Measurements from ENCODE around the gene KMT2C.
A peak's percentile ranks its signal among the peaks of the same experiment; 100 is the strongest.
"Not testable (repeated sequence)": the region's sequence is repeated elsewhere in the genome, so short reads cannot be mapped to it uniquely, and the experiment has no call there.

The KMT2C gene
- total RNA-seq: 275 to 546 reads per million in 2 donors

GRCh38 chr7:152435384-152436110, at the start of gene KMT2C:
Gene KMT2C (minus strand): TSS chr7:152436003. CDS start chr7:152435786, 217 bp downstream.
- peak; percentile 15 to 74 (median 40) for DNase-seq

DNA sequence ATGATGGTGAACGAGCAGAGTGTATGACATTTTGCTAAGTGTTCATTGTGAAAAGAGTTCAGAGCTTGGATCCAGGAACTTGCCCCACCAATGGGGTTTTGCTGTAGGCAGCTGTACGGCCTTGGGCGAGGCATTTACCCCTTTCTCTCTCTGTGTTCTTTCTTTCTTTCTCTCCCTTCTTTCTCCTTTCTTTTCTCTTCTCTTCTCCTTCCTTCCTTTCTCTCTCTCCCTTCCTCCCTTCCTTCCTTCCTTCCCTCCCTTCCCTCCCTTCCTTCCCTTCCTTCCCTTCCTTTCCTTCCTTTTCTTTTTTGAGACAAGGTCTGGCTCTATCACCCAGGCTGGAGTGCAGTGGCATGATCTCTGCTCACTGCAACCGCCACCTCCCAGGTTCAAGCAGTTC, 45.3 kb upstream of the KMT2C start:
- no peak for DNase-seq

DNA sequence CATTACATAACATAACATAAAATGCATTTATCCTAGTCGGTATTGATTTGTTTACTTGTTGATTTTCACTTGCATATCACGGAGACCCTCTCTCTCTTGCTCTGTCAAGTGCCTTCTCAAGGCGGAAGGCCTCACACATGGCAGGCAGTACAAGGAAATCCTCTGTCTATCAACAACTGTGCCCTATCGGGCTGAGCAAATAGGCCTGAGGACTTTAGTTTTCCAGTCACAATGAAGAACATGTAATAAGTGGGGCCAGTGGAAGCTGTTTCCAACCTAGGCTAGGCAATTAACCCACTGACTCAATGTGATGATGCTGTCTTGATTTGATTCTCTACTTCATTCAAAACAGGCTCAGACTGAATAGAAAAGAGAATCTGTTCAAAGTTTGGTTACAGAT, 44.9 kb upstream of the KMT2C start:
- DNase-seq: no peak

DNA sequence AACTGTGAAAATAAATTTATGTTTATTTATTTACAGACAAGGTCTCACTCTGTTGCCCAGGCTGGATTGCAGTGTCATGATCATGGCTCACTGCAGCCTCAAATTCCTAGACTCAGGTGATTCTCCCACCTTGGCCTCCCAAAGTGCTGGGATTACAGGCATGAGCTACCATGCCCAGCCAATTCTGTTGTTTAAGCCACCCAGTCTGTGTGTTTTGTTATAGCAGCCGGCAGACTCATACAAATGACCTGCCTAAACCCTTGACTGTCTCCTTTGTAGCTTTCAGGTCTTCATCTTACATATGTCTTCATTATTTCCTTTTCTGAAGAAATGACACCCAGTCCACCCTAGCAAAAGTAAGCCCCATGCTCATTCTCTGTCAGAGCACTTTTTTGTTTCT, 43.8 kb upstream of the KMT2C start:
- no peak for DNase-seq

DNA sequence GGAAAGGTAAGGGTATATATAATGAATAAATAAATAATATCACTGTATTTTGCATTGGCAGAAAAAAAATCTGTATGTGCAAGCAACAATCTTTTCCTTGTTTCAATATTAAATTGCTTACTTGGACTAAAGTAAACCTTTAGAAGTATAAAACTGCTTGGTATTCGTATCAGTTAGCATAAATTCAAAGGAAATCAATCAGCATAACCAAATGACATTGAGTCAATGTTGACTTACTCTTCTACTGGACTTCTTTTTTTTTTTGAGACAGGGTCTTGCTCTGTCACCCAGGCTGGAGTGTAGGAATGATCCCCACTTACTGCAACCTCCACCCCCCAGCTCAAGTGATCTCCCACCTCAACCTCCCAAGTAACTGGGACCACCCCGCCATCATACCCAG, 42.3 kb upstream of the KMT2C start:
- DNase-seq: no peak

GRCh38 chr7:152477079-152477478, 41.3 kb upstream of the KMT2C start:
- DNase-seq: no peak

DNA sequence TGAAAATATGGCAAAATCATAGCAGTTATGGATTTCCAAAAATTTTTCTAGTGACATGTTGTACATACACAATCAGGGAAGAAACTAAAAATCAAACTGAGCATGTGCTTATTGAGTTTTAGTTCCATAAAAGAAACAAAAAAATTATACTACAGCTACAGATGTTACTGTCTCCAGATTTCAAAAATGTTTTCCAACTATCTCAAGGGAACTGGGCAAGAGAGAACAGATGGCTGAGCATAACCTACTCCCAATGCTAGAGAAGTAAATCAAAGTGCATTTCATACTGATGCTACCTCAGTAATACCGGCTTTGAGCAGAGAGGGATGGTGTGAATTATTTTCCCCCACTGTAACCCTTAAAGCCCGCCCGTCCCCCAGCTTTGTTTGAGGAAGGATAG, 40.7 kb upstream of the KMT2C start:
- no peak for DNase-seq

DNA sequence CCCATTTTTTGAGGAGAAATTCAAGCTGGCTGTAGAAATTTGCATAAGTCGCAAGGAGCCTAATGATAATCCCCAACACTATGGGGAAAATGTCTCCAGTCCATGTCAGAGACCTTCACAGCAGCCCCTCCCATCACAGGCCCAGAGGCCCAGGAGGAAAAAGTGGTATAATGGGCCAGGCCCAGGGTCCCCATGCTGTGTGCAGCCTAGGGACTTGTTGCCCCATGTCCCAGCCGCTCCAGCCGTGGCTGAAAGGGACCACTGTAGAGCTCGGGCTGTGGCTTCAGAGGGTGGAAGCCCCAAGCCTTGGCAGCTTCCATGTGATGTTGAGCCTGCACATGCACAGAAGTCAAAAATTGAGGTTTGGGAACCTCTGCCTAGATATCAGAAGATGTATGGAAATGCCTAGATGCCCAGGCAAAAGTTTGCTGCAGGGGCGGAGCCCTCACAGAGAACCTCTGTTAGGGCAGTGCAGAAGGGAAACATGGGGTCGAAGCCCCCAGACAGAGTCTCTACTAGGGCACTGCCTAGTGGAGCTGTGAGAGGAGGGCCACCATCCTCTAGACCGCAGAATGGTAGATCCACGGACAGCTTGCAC, 35.3 kb upstream of the KMT2C start:
- DNase-seq: not testable (repeated sequence)

DNA sequence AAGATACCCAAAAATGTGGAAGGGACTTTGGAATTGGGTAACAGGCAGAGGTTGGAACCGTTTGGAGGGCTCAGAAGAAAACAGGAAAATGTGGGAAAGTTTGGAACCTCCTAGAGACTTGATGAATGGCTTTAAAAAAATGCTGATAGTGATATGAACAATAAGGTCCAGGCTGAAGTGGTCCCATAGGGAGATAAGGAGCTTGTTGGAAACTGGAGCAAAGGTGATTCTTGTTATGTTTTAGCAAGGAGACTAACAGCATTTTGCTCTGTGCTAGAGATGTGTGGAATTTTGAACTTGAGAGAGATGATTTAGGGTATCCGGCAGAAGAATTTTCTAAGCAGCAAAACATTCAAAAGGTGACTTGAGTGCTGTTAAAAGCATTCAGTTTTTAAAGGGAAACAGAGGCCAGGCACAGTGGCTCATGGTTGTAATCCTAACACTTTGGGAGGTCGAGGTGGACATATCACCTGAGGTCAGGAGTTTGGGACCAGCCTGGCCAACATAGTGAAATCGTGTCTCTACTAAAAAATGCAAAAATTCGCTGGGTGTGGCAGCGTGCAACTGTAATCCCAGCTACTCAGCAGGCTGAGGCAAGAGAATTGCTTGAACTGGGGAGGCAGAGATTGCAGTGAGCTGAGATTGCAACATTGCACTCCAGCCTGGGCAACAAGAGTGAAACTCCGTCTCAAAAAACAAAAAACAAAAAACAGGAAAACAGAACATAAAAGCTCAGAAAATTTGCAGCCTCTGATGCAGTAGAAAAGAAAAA, 34.6 kb upstream of the KMT2C start:
- DNase-seq: not testable (repeated sequence)

DNA sequence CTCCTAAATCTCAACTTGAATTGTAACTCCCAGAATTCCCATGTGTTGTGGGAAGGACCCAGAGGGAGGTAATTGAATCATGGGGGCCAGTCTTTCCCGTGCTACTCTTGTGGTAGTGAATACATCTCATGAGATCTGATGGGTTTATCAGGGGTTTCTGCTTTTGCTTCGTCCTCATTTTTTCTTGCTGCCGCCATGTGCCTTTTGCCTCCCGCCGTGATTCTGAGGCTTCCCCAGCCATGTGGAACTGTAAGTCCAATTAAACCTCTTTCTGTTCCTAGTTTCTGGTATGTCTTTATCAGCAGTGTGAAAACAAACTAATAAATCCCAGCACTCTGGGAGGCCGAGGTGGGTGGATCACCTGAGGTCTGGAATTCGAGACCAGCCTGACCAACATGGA, 33.8 kb upstream of the KMT2C start:
- not testable (repeated sequence) for DNase-seq

- DNase-seq: no peak
Observed at GRCh38 chr7:152467225-152467624, 31.4 kb upstream of the KMT2C start.

DNA sequence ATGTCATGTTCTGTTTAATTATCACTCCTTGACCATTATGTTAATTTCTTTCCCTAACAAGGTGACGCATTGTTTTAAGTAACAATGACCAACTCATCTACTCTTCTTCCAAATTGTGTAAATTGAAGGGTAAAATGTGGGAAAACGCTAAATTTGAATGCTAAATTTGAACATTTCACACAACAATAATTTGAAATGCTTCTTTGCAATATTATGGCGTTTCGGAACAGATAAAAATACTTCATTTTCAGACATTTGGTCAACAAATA, 29.2 kb upstream of the KMT2C start:
- DNase-seq: no peak

GRCh38 chr7:152464312-152465118, 28.7 kb upstream of the KMT2C start:
- DNase-seq: peak in 4 of 5 experiments; percentile 45 to 81 (median 62)

DNA sequence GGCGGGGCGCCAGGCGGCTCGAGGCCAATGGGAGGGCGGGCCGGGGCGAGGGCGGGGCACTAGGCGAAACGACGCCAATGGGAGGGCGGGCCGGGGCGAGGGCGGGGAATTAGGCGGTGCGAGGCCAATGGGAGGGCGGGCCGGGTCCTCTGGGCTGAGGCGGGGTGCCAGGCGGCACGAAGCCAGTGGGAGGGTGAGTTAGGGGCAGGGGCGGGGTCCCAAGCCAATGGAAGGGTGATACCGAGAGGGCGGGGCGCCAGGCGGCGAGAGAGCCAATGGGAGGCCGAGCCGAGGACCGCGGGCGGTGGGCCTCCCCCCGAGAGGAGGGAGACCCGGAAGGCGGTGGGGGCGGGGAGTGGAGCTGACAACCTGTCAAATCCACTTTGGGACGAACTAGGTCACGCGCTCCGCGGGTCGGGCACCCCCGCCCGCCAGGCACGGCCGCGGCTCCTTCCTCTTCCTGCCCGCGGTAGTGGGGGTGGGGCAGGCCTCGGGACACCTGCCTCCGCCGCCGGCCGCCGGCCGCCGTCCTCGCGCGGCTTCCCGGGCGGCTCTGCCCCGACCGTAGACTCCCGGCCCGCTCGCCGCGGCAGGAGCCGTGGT, 28.0 kb upstream of the KMT2C start:
- DNase-seq: peak; percentile 100

GRCh38 chr7:152462995-152463708, 27.3 kb upstream of the KMT2C start:
- no peak for DNase-seq

DNA sequence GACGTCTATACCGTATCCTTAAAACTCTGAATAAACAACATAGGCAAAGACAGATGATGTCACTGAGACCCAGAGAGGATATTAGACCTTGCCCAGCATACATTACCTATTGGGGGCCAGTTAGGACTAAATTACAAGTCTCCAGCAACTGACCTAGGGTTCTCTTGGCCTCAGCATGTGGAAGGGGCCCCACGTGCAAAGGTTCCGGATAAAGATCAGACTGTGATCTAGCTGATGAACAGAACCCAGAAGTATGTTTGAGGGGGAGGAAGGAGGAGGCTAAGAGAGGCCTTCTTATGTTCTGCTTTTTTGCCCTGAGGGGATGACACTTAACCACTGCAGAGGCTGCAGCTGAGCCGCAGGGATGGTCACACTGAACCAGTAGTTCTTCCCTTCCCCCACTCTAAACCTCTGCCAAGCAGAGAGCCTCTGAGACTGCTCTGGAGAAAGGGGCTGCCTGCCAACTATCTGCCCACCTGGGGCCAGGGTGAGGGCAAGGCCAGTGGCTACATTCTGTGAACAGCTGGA, 24.0 kb upstream of the KMT2C start:
- no peak for DNase-seq

DNA sequence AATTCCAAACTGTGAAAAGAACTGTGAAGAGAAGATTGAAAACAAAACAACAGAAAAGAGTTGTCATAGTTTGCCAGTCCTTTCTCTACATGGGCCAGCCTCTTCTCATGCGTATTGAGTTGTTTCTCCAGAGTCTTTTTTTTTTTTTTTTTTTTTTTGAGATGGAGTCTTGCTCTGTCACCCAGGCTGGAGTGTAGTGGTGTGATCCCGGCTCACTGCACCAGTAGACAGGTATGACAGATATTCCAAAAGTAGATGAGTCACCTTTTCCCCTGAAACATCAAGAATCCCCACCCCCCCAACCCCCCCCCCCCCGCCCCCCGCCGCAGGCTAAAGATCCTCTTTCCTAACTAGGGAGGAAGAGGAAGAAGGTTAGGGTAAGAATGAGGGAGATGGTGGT, 15.6 kb upstream of the KMT2C start:
- DNase-seq: no peak

- DNase-seq: not testable (repeated sequence)
Observed at GRCh38 chr7:152445386-152446008, 9.7 kb upstream of the KMT2C start.

DNA sequence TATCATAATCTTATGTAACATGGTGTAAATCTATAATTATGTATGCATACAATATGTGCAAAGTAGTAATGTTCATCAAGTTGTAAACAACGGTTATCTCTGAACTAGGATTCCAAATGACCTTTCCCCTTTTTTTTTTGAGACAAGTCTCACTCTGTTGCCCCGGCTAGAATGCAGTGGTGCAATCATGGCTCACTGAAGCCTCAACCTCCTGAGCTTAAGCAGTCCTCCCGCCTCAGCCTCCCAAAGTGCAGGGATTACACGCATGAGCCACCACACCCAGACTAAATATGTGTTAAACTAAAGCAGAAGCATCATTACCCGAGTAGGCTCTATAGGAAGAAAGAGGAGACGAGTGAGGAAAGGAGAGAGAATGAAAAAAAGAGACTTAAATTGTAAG, 7.8 kb upstream of the KMT2C start:
- DNase-seq: no peak

DNA sequence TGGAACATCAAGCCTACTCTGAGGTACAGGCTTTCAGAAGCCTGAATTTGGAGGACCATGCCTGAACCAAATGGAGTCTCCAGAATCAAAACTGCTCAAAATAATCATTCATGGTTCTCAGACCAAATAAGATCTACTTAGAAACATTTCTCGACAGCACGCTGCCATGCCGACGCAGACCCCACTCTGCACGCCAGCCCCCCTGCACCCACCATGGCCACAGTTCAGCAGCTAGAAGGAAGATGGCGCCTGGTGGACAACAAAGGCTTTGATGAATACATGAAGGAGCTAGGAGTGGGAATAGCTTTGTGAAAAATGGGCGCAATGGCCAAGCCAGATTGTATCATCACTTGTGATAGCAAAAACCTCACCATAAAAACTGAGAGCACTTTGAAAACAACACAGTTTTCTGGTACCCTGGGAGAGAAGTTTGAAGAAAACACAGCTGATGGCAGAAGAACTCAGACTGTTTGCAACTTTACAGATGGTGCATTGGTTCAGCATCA, 6.6 kb upstream of the KMT2C start:
- no peak for DNase-seq

DNA sequence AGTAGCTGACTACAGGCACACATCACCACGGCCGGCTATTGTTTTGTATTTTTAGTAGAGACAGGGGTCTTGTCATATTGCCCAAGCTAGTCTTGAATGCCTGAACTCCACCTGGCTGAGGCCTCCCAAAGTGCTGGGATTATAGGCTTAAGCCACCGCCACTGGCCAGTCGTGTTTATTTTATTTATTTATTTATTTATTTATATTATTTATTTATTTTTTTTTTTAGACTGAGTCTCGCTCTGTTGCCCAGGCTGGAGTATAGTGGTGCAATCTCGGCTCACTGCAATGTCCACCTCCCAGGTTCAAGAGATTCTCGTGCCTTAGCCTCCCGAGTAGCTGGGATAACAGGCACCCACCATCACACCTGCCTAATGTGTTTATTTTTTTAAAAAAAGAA, 6.0 kb upstream of the KMT2C start:
- DNase-seq: not testable (repeated sequence)
